HEK293 (cell line): Measurements from ENCODE around the gene PRX.

Experiments
- CTCF ChIA-PET: fragments of 350-600 bp; formaldehyde crosslinking; extraction: SDS; loops from one replicate; lab custom pipeline; 2021; ENCODE audit warnings: antibody characterized with exemption; lab: Yijun Ruan, JAX
- POLR2A ChIA-PET: fragments of 300-600 bp; formaldehyde crosslinking; extraction: SDS; loops from one replicate; lab custom pipeline; 2020; ENCODE audit warnings: antibody characterized with exemption, inconsistent platforms; lab: Yijun Ruan, JAX
- H3K27ac ChIP-seq: fragments of 200-500 bp; sonication (Bioruptor generic); 2 replicates; pipeline ENCODE4 v1.5.1; 2014; ENCODE audit warnings: low read depth, low read length, control low read depth, inconsistent platforms; ENCODE audit errors: extremely low read depth
- H3K36me3 ChIP-seq, 2 experiments: fragments of 200-500 bp in 1 of 2; sonication (Bioruptor generic) in 1 of 2; 1 replicate in 1 of 2; 2 replicates in 1 of 2; pipeline ENCODE4 v1.5.1; 2014 to 2017; ENCODE audit warnings: inconsistent platforms in 2 of 2, low read length in 2 of 2; ENCODE audit not compliant: control insufficient read depth in 2 of 2, insufficient read depth in 1 of 2
- H3K4me1 ChIP-seq: fragments of 200-500 bp; sonication (Bioruptor generic); 2 replicates; pipeline ENCODE4 v1.5.1; 2014; ENCODE audit warnings: mild to moderate bottlenecking, low read length, inconsistent platforms; ENCODE audit not compliant: control insufficient read depth, insufficient read depth
- H3K4me3 ChIP-seq: 2 replicates; pipeline ENCODE4 v1.5.1; 2011; ENCODE audit warnings: low read depth, mild to moderate bottlenecking, control low read depth, low read length, moderate library complexity
- H3K9me3 ChIP-seq: fragments of 200-500 bp; sonication (Bioruptor generic); 2 replicates; pipeline ENCODE4 v1.5.1; 2014; ENCODE audit warnings: low read depth, low read length, inconsistent platforms; ENCODE audit not compliant: control insufficient read depth, insufficient read depth
- EGR2 ChIP-seq: fragments of 450-650 bp; formaldehyde crosslinking; IDR thresholded peaks from 2 replicates; pipeline ENCODE4 v1.5.1; 2016; ENCODE audit warnings: low read depth, missing biosample characterization, missing genetic modification characterization
- GLIS1 ChIP-seq: fragments of 450-650 bp; formaldehyde crosslinking; IDR thresholded peaks from 2 replicates; pipeline ENCODE4 v1.5.1; 2016; ENCODE audit warnings: missing biosample characterization, missing genetic modification characterization
- KLF8 ChIP-seq: fragments of 450-650 bp; formaldehyde crosslinking; IDR thresholded peaks from 2 replicates; pipeline ENCODE4 v1.5.1; 2016; ENCODE audit warnings: missing biosample characterization, missing genetic modification characterization
- MYNN ChIP-seq: fragments of 450-650 bp; formaldehyde crosslinking; IDR thresholded peaks from 2 replicates; pipeline ENCODE4 v1.5.1; 2016; ENCODE audit warnings: missing biosample characterization, missing genetic modification characterization, borderline replicate concordance
- SCRT2 ChIP-seq: fragments of 450-650 bp; formaldehyde crosslinking; IDR thresholded peaks from 2 replicates; pipeline ENCODE4 v1.5.1; 2016; ENCODE audit warnings: missing biosample characterization, missing genetic modification characterization
- SETDB1 ChIP-seq: IDR thresholded peaks from one replicate; pipeline ENCODE4 v1.6.1; 2017; ENCODE audit warnings: mild to moderate bottlenecking, low read length, moderate library complexity, mixed read lengths; ENCODE audit not compliant: insufficient read length
- SP2 ChIP-seq: fragments of 450-650 bp; formaldehyde crosslinking; IDR thresholded peaks from 2 replicates; pipeline ENCODE4 v1.5.1; 2016; ENCODE audit warnings: missing biosample characterization, missing genetic modification characterization
- ZBTB17 ChIP-seq: fragments of 450-650 bp; formaldehyde crosslinking; IDR thresholded peaks from 2 replicates; pipeline ENCODE4 v1.5.1; 2016; ENCODE audit warnings: missing biosample characterization, missing genetic modification characterization
- ZBTB7A ChIP-seq: fragments of 450-650 bp; formaldehyde crosslinking; IDR thresholded peaks from 2 replicates; pipeline ENCODE4 v1.5.1; 2016; ENCODE audit warnings: low read depth, missing biosample characterization, missing genetic modification characterization
- ZBTB8A ChIP-seq: fragments of 450-650 bp; formaldehyde crosslinking; IDR thresholded peaks from 2 replicates; pipeline ENCODE4 v1.5.1; 2016; ENCODE audit warnings: missing biosample characterization, missing genetic modification characterization
- ZEB2 ChIP-seq: fragments of 450-650 bp; formaldehyde crosslinking; IDR thresholded peaks from 2 replicates; pipeline ENCODE4 v1.5.1; 2016; ENCODE audit warnings: missing biosample characterization, missing genetic modification characterization
- ZFHX2 ChIP-seq: fragments of 450-650 bp; formaldehyde crosslinking; conservative IDR thresholded peaks from 2 replicates; pipeline ENCODE4 v1.5.1; 2016; ENCODE audit warnings: missing biosample characterization, missing genetic modification characterization
- ZIC2 ChIP-seq: fragments of 450-650 bp; formaldehyde crosslinking; IDR thresholded peaks from 2 replicates; pipeline ENCODE4 v1.5.1; 2016; ENCODE audit warnings: missing biosample characterization, missing genetic modification characterization
- ZNF214 ChIP-seq: fragments of 450-650 bp; formaldehyde crosslinking; IDR thresholded peaks from 2 replicates; pipeline ENCODE4 v1.5.1; 2017; ENCODE audit warnings: missing biosample characterization, mild to moderate bottlenecking, missing genetic modification characterization, borderline replicate concordance
- ZNF558 ChIP-seq: fragments of 450-650 bp; formaldehyde crosslinking; IDR thresholded peaks from 2 replicates; pipeline ENCODE4 v1.5.1; 2016; ENCODE audit warnings: missing biosample characterization, missing genetic modification characterization
- ZNF629 ChIP-seq: fragments of 450-650 bp; formaldehyde crosslinking; IDR thresholded peaks from 2 replicates; pipeline ENCODE4 v1.5.1; 2017; ENCODE audit warnings: missing biosample characterization, missing genetic modification characterization
- ZNF701 ChIP-seq: fragments of 450-650 bp; formaldehyde crosslinking; IDR thresholded peaks from 2 replicates; pipeline ENCODE4 v1.5.1; 2016; ENCODE audit warnings: missing biosample characterization, missing genetic modification characterization
- TF ChIP-seq, protein P1 (sequence below): fragments of 450-650 bp; IDR thresholded peaks from 2 replicates; pipeline ENCODE4 v1.5.1; 2018; ENCODE audit warnings: missing biosample characterization, mild to moderate bottlenecking, missing genetic modification characterization
- TF ChIP-seq, protein P2 (sequence below): fragments of 450-650 bp; formaldehyde crosslinking; IDR thresholded peaks from 2 replicates; pipeline ENCODE4 v1.5.1; 2017; ENCODE audit warnings: missing biosample characterization, missing genetic modification characterization
- TF ChIP-seq, protein P3 (sequence below): fragments of 450-650 bp; formaldehyde crosslinking; IDR thresholded peaks from 2 replicates; pipeline ENCODE4 v1.5.1; 2016; ENCODE audit warnings: missing biosample characterization, missing genetic modification characterization
- TF ChIP-seq, protein P4 (sequence below): fragments of 450-650 bp; formaldehyde crosslinking; IDR thresholded peaks from 2 replicates; pipeline ENCODE4 v1.5.1; 2016; ENCODE audit warnings: missing biosample characterization, missing genetic modification characterization

Gene PRX

DNA sequence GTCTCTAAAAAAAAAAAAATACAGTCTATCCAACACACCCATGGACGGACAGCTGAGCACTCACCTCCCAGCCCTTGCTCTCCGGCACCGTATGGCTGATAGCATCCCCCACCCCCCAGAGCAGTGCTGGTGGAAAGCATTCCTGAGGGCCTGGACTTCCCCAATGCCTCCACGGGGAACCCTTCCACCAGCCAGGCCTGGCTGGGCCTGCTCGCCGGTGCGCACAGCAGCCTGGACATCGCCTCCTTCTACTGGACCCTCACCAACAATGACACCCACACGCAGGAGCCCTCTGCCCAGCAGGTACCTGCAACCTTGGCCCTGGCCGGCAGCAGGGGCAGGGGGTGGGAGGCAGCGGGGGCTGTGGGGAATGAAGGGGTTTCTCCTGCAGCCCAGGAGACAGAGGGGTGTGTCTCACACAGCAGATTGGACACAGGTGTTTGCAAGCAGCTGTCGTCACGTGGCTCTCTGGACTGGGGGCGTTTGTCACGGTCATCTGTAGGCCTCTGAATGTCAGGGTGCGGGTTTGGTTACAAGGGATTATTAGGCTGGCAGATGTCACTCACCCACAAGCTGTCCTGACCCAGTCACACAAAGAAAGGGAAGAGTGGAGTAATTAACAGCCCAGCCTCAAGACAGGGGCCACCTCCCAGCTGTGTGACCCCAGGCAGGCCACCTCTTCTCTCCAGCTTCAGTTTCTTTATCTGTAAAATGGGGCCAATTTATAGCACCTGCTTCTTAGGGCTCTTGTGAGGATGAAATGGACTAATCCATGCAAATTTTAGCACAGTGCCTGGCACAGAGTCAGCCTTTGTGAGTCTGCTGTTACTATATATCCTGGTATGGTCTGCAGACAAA, 45.4 kb downstream of the PRX start:
- Histone ChIP-seq H3K9me3 (no peaks in the 10 kb centered on the region), H3K36me3 (peaks cover 50 to 58% of the 10 kb centered on the region in 2 experiments), H3K4me3 (no peak overlapping the region), H3K4me1 (peaks cover 19% of the 10 kb centered on the region), H3K27ac (0 out of 2 replicates have a peak overlapping the region, but pooled peaks have one; percentile 54)
- TF ChIP-seq EGR2 (tag by site-specific recombination) (peak; percentile 15; the same call in 1 of the 2 replicates), ZFHX2 (tag by site-specific recombination) (peak; percentile 11; the same call in 1 of the 2 replicates), ZNF558 (tag by site-specific recombination) (no peak)
- ChIA-PET CTCF (interaction anchor here (0.7 to 1.8 kb wide), 4 partner anchors 35 to 62 kb away, joined by 4 read pairs; no protein-coding TSS in a partner anchor), POLR2A (interaction anchor here (0.6 to 0.9 kb wide), 3 partner anchors 20 to 1263 kb away, joined by 3 to 4 read pairs (median 3); partner anchors contain the start of gene C19orf47)

DNA sequence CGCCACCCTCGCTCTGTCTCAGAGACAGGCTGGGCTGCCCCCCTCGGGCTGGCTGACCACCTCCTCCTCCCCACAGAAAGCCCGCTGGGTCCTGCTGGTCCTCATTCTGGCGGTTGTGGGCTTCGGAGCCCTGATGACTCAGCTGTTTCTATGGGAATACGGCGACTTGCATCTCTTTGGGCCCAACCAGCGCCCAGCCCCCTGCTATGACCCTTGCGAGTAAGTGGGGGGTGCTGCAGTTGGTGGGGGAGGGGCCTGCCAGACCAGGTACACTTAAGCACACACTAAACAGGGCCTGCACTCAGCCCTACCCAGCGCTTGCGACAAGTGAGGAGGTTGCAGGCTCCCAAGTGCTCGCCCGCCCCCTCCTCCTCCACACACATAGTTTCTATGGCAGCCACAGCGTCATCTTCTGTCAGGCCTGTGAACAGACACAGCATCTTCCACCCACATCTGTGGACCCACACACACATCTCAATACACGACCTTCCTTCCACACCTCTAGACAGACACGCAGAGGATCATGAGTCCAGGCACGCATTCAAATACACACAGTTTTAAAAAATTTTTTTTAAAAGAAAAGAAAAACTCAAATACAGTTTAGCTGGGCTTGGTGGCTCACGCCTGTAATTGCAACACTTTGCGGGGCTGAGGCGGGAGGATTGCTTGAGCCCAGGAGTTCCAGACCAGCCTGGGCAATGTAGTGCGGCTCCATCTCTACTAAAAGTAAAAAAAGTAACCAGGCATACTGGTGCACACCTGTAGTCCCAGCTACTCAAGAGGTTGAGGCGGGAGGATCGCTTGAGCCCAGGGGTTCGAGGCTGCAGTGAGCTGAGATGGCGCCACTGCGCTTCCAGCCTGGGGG, 46.2 kb downstream of the PRX start:
- H3K4me1 ChIP-seq: peaks cover 22% of the 10 kb centered on the region
- peak overlapping the region; percentile 54; the same call in 1 of the 2 replicates for H3K27ac ChIP-seq
- POLR2A ChIA-PET: interaction anchor here (1.0 to 3.2 kb wide), 5 partner anchors 8 to 99 kb away, joined by 4 to 45 read pairs (median 7); partner anchors contain the start of genes BLVRB, C19orf47 and PLD3
- CTCF ChIA-PET: interaction anchor here (0.6 to 2.5 kb wide), 9 partner anchors 13 to 231 kb away, joined by 3 to 13 read pairs (median 4); partner anchors contain the start of gene C19orf47
- H3K4me3 ChIP-seq: no peak overlapping the region
- no peaks in the 10 kb centered on the region for H3K9me3 ChIP-seq
- peaks cover 42 to 49% of the 10 kb centered on the region in 2 experiments for H3K36me3 ChIP-seq
- peak; percentile 75 for TF ChIP-seq ZBTB8A (tag by site-specific recombination)
- TF ChIP-seq MYNN: no peak
- 0 out of 2 replicates have a peak, but pooled peaks have one; percentile 23 for TF ChIP-seq GLIS1 (tag by site-specific recombination)
- TF ChIP-seq ZNF701 (tag by site-specific recombination): no peak
- TF ChIP-seq, protein P1, sequence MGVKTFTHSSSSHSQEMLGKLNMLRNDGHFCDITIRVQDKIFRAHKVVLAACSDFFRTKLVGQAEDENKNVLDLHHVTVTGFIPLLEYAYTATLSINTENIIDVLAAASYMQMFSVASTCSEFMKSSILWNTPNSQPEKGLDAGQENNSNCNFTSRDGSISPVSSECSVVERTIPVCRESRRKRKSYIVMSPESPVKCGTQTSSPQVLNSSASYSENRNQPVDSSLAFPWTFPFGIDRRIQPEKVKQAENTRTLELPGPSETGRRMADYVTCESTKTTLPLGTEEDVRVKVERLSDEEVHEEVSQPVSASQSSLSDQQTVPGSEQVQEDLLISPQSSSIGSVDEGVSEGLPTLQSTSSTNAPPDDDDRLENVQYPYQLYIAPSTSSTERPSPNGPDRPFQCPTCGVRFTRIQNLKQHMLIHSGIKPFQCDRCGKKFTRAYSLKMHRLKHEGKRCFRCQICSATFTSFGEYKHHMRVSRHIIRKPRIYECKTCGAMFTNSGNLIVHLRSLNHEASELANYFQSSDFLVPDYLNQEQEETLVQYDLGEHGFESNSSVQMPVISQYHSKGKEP (tag by site-specific recombination): peak; percentile 61
- peak; percentile 71; the same call in 1 of the 2 replicates for TF ChIP-seq SCRT2 (tag by site-specific recombination)
- no peak for TF ChIP-seq SETDB1
- 0 out of 2 replicates have a peak, but pooled peaks have one; percentile 21 for TF ChIP-seq SP2 (tag by site-specific recombination)
- TF ChIP-seq EGR2 (tag by site-specific recombination): peak; percentile 99
- no peak for TF ChIP-seq ZNF214 (tag by site-specific recombination)
- TF ChIP-seq KLF8: peak; percentile 15; the same call in 1 of the 2 replicates
- peak; percentile 34; the same call in 1 of the 2 replicates for TF ChIP-seq ZEB2
- TF ChIP-seq, protein P2, sequence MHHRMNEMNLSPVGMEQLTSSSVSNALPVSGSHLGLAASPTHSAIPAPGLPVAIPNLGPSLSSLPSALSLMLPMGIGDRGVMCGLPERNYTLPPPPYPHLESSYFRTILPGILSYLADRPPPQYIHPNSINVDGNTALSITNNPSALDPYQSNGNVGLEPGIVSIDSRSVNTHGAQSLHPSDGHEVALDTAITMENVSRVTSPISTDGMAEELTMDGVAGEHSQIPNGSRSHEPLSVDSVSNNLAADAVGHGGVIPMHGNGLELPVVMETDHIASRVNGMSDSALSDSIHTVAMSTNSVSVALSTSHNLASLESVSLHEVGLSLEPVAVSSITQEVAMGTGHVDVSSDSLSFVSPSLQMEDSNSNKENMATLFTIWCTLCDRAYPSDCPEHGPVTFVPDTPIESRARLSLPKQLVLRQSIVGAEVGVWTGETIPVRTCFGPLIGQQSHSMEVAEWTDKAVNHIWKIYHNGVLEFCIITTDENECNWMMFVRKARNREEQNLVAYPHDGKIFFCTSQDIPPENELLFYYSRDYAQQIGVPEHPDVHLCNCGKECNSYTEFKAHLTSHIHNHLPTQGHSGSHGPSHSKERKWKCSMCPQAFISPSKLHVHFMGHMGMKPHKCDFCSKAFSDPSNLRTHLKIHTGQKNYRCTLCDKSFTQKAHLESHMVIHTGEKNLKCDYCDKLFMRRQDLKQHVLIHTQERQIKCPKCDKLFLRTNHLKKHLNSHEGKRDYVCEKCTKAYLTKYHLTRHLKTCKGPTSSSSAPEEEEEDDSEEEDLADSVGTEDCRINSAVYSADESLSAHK (tag by site-specific recombination): peak; percentile 18; the same call in 1 of the 2 replicates
- TF ChIP-seq, protein P3, sequence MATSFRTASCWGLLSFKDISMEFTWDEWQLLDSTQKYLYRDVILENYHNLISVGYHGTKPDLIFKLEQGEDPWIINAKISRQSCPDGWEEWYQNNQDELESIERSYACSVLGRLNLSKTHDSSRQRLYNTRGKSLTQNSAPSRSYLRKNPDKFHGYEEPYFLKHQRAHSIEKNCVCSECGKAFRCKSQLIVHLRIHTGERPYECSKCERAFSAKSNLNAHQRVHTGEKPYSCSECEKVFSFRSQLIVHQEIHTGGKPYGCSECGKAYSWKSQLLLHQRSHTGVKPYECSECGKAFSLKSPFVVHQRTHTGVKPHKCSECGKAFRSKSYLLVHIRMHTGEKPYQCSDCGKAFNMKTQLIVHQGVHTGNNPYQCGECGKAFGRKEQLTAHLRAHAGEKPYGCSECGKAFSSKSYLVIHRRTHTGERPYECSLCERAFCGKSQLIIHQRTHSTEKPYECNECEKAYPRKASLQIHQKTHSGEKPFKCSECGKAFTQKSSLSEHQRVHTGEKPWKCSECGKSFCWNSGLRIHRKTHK (tag by site-specific recombination): no peak
- TF ChIP-seq ZNF629 (tag by site-specific recombination): peak; percentile 34; the same call in 1 of the 2 replicates
- TF ChIP-seq ZBTB17 (tag by site-specific recombination): 0 out of 2 replicates have a peak, but pooled peaks have one; percentile 19
- 0 out of 2 replicates have a peak, but pooled peaks have one; percentile 7 for TF ChIP-seq ZBTB7A (tag by site-specific recombination)
- peak; percentile 61 for TF ChIP-seq ZIC2 (tag by site-specific recombination)
- TF ChIP-seq, protein P4, sequence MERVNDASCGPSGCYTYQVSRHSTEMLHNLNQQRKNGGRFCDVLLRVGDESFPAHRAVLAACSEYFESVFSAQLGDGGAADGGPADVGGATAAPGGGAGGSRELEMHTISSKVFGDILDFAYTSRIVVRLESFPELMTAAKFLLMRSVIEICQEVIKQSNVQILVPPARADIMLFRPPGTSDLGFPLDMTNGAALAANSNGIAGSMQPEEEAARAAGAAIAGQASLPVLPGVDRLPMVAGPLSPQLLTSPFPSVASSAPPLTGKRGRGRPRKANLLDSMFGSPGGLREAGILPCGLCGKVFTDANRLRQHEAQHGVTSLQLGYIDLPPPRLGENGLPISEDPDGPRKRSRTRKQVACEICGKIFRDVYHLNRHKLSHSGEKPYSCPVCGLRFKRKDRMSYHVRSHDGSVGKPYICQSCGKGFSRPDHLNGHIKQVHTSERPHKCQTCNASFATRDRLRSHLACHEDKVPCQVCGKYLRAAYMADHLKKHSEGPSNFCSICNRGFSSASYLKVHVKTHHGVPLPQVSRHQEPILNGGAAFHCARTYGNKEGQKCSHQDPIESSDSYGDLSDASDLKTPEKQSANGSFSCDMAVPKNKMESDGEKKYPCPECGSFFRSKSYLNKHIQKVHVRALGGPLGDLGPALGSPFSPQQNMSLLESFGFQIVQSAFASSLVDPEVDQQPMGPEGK (tag by site-specific recombination): peak; percentile 66
